NCI-H1092 treated with DMSO at 0.1 percent for 48 hours (cell line): ENCODE data around the gene ASTE1.
"Not testable (repeated sequence)": the region's sequence is repeated elsewhere in the genome, so short reads cannot be mapped to it uniquely, and the experiment has no call there.

Source experiments
- DNase-seq: peaks from one replicate; lab custom pipeline; 2025; lab: John Stamatoyannopoulos, UW

Gene ASTE1

DNA sequence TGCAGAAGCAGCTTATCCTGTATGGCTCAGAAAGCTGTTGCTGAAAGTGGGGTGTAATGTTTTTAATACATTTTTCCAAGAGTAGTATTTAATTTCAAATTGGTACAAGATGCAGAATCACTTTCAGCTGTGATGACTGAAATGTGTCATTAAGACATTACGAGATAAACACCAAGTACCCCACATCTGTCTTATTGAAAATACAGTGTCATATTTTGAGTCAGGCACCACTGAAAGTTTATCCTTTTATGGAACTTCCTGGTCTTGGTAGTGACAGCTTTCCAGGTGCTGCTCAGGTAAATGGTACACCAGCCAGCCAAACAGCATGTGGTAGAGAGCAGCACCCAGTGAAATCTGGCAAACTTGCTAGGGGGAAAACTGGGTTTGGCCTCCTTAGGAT lies 16.9 kb downstream of the ASTE1 start:
- DNase-seq: no peak

DNA sequence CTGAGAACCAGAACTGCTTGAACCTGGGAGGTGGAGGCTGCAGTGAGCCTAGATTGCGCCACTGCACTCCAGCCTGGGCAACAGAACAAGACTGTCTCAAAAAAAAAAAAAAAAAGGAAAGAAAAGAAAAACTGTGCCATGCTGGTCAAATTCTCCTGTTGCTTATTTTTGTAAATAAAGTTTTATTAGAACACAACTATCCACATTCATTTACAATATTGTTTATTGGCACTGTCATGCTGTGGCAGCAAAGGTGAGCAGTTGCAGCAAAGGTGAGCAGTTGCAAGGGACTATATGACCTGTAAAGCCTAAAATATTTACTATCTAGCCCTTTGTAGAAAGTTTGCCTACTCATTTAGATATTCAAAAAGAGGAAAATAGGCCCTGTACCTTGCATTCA lies 18.3 kb downstream of the ASTE1 start:
- DNase-seq: no peak

DNA sequence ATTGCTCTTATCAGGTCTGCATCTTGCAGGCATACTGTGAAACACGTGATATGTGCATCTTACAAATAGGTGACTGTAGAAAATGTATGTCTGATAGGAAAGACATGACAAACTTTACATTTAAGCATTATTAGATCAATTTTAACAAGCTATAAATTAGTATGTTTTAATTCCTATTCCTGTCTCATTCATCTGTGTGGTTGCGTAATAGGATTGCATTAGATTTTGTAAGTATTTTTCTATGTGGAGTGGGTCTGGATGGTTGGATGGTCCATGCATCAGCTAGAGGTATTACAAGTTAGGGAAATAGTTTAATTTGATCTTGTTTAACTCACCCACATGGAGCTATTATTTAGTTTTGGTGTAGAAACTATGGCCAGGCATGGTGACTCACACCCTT lies 18.8 kb downstream of the ASTE1 start:
- no peak for DNase-seq

DNA sequence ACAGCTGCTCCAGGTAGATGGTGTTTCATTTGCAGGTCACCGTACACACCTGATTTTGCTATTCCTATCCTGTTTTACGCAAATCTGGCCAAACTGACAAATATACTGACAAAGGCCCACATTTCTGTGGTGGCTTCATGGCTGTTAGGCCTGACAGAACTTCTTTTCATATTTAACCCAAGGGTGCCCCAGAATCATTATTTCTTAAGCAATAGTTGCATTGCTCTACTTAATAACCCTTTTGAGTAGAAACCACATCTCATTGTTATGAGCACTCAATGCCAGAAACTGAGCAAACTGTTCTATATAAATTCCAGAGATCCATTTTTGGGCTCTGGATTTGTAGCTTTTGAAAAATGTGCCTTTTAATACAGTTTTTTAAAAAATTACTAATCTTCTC lies 19.4 kb downstream of the ASTE1 start:
- no peak for DNase-seq

- DNase-seq: no peak
Observed at GRCh38 chr3:131004603-131005002, 22.0 kb downstream of the ASTE1 start.

DNA sequence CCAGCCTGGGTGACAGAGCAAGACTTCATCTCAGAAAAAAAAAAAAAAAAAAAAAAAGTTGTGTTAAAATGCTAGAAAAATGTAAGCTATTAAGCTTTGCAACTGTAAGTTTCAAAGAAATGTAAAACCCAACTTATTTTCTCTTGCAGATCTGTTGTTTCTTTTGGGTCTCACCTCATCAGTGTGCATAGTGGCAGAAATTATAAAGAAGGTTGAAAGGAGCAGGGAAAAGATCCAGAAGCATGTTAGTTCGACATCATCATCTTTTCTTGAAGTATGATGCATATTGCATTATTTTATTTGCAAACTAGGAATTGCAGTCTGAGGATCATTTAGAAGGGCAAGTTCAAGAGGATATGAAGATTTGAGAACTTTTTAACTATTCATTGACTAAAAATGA lies 25.6 kb downstream of the ASTE1 start:
- no peak for DNase-seq

GRCh38 chr3:130997289-130997688 lies 29.3 kb downstream of the ASTE1 start:
- no peak for DNase-seq

- peak; percentile 33 for DNase-seq
Observed at GRCh38 chr3:130992344-130992743, 34.3 kb downstream of the ASTE1 start.

GRCh38 chr3:130991126-130991525 lies 35.5 kb downstream of the ASTE1 start:
- no peak for DNase-seq

DNA sequence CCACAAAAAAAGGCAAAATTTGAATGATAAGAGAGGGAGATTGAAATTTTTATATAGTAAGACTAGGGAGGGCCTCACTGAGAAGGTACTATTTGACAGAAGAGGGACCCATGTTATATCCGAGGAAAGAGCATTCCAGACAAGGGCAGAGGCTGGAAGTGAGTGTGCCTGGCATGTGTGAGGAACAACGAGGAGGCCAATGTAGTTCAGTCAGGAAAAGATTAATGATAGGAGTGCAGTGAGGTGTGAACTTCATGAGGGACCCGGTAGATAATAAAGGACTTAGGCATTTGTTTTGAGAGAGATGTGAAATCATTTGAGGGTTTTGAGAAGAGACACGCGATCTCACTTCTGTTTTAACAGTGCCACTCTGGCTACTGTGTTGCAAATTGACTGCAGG lies 36.3 kb downstream of the ASTE1 start:
- DNase-seq: no peak

GRCh38 chr3:130981469-130981868 lies 45.2 kb downstream of the ASTE1 start:
- no peak for DNase-seq

GRCh38 chr3:130979117-130979516 lies 47.5 kb downstream of the ASTE1 start:
- no peak for DNase-seq

DNA sequence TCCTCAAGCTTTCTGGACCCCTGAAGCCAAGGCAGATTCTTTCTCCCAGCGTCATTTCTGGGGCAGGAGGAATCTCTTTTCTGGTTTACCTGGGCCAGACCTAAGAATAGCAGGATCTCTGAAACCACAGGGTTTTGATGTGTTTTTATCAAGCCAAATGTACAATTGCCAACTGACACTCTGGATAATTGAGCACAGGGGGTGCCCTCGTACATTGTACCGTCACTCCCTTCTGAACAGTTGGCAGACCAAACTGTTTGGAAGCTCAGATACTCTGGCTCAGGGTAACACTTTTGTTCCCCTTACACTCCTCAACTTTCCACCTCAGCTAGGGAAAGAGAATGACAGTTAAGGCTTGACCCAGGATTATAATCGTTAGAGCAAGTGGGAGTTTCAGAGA lies 49.9 kb downstream of the ASTE1 start:
- DNase-seq: no peak

DNA sequence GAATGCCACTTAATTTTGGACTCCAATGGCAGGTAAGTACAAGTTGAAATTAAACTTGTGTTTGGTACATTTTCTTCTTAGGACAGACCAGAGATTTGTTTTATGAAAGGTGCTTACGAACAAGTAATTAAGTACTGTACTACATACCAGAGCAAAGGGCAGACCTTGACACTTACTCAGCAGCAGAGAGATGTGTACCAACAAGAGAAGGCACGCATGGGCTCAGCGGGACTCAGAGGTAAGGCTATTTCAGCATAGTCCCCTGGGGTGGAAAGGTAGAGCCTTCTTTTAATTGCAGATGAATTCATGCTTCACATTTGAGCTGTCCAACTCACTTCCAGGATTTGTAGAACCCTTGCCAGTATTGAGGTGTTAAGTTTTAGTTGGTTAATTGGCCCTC lies 51.4 kb downstream of the ASTE1 start:
- no peak for DNase-seq

GRCh38 chr3:130974201-130974600 lies 52.4 kb downstream of the ASTE1 start:
- no peak for DNase-seq

- DNase-seq: no peak
Observed at GRCh38 chr3:130973406-130973805, 53.2 kb downstream of the ASTE1 start.

DNA sequence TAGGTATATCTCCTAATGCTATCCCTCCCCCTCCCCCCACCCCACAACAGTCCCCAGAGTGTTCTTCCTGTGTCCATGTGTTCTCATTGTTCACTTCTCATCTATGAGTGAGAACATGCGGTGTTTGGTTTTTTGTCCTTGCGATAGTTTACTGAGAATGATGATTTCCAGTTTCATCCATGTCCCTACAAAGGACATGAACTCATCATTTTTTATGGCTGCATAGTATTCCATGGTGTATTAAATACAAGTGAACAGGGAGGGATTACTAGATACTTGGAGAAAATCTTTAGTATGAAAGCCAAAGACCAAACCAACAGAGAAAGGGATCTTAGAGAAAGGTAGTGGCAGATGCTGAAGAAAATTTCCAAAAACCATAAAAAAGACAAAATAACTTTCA lies 54.0 kb downstream of the ASTE1 start:
- not testable (repeated sequence) for DNase-seq

GRCh38 chr3:130971208-130971607 lies 55.4 kb downstream of the ASTE1 start:
- no peak for DNase-seq

DNA sequence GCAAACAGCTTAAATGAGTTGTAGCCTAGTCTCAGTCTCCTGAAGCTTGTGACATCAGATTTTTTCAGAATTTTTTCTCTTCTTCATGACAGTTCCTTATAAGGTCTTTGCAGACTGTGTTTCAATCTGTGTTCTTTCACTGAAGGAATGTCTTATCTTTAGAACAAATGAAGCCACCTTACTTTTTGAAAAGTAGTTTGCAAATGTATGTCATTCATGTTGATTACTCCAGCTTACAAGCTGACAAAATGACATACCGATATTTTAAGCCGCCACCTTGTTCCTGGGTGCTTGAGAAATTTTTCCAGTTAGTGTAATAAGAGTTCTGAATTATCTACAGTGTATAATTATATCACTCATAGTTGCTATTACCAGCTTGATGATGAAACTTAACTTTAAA lies 57.0 kb downstream of the ASTE1 start:
- no peak for DNase-seq

DNA sequence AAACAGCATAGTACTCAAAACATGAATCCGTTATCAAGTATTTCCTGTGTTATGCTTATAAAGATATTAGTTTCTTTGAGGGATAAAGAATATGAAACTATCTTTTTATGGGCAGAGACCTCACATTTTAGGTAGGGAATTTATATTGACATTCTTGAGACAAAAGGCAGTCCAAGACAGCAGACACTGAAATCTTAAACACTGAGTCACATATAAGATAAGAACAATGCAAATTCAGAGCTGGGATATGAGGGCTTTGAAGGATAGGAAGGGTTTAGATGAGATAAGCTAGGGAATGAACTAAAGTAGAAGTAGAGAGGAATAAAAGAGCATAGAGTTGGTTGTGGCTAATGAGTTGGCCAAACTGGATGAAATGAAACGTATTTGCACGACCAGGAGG lies 58.4 kb downstream of the ASTE1 start:
- no peak for DNase-seq

- no peak for DNase-seq
Observed at GRCh38 chr3:130967281-130967680, 59.3 kb downstream of the ASTE1 start.

- DNase-seq: no peak
Observed at GRCh38 chr3:130963878-130964277, 62.7 kb downstream of the ASTE1 start.
